ENCODE data around the gene TCEA3. TPM values are rescaled to one million over a fixed set of nuclear protein-coding genes. Genes with fewer than 3 reads are reported as not detected.

The TCEA3 gene
- polyA plus RNA-seq, 1 experiment = 21.0 TPM

GRCh38 chr1:23354245-23354644 lies 70.3 kb downstream of the TCEA3 start:
- H3K27me3 ChIP-seq (ENCODE audit: control insufficient read depth, insufficient read depth, low read length) = no peaks in the 10 kb centered on the region
- POLR2A ChIA-PET = no interaction called here
- no peak overlapping the region for H3K4me3 ChIP-seq (ENCODE audit: low read depth, low read length)
- no peak for TF ChIP-seq CTCF (IDR thresholded peaks at IDR 0.05; ENCODE audit: insufficient read depth, low read depth, low read length)
- no peak for DNase-seq (ENCODE audit: low read depth)
- no peaks in the 10 kb centered on the region for H3K36me3 ChIP-seq (ENCODE audit: control insufficient read depth, insufficient read depth, low read length)
- CTCF ChIA-PET = interaction anchor here (0.9 kb wide), 2 partner anchors 10 to 48 kb away, joined by 3 read pairs; no protein-coding TSS in a partner anchor

- Histone ChIP-seq H3K4me3 (ENCODE audit: low read depth, low read length) (no peak overlapping the region), H3K27me3 (ENCODE audit: control insufficient read depth, insufficient read depth, low read length) (no peaks in the 10 kb centered on the region), H3K36me3 (ENCODE audit: control insufficient read depth, insufficient read depth, low read length) (no peaks in the 10 kb centered on the region)
- ChIA-PET POLR2A (no interaction called here), CTCF (interaction anchor here (0.6 to 1.2 kb wide), 2 partner anchors 16 to 67 kb away, joined by 3 to 4 read pairs; no protein-coding TSS in a partner anchor)
- DNase-seq (ENCODE audit: low read depth) = no peak
- no peak for TF ChIP-seq CTCF (IDR thresholded peaks at IDR 0.05; ENCODE audit: insufficient read depth, low read depth, low read length)
These were observed 72.4 kb downstream of the TCEA3 start for GRCh38 chr1:23352096-23352695.

GRCh38 chr1:23345920-23346319 lies 78.6 kb downstream of the TCEA3 start:
- Histone ChIP-seq H3K4me3 (ENCODE audit: low read depth, low read length) (no peak overlapping the region), H3K36me3 (ENCODE audit: control insufficient read depth, insufficient read depth, low read length) (no peaks in the 10 kb centered on the region), H3K27me3 (ENCODE audit: control insufficient read depth, insufficient read depth, low read length) (no peaks in the 10 kb centered on the region)
- ChIA-PET CTCF (interaction anchor here (1.2 kb wide), 1 partner anchor 58 kb away, joined by 3 read pairs; no protein-coding TSS in a partner anchor), POLR2A (no interaction called here)
- DNase-seq (ENCODE audit: low read depth) = no peak
- no peak for TF ChIP-seq CTCF (IDR thresholded peaks at IDR 0.05; ENCODE audit: insufficient read depth, low read depth, low read length)

- CTCF ChIA-PET = interaction anchor here (0.9 to 1.2 kb wide), 3 partner anchors 21 to 161 kb away, joined by 3 to 6 read pairs (median 5); no protein-coding TSS in a partner anchor
- H3K4me3 ChIP-seq (ENCODE audit: low read depth, low read length) = peak overlapping the region; percentile 36
- POLR2A ChIA-PET = no interaction called here
- TF ChIP-seq CTCF (IDR thresholded peaks at IDR 0.05; ENCODE audit: insufficient read depth, low read depth, low read length) = no peak
- no peaks in the 10 kb centered on the region for H3K27me3 ChIP-seq (ENCODE audit: control insufficient read depth, insufficient read depth, low read length)
- DNase-seq (ENCODE audit: low read depth) = no peak
- H3K36me3 ChIP-seq (ENCODE audit: control insufficient read depth, insufficient read depth, low read length) = no peaks in the 10 kb centered on the region
These were observed 79.5 kb downstream of the TCEA3 start for GRCh38 chr1:23344987-23345472.

GRCh38 chr1:23344111-23344986 lies 80.2 kb downstream of the TCEA3 start, which contains the start of gene HNRNPR:
TSS of gene HNRNPR (minus strand) at chr1:23344284. CDS start at chr1:23341008, 3,276 bp downstream.
- no peaks in the 10 kb centered on the region for H3K27me3 ChIP-seq (ENCODE audit: control insufficient read depth, insufficient read depth, low read length)
- peak; percentile 99 for DNase-seq (ENCODE audit: low read depth)
- TF ChIP-seq CTCF (IDR thresholded peaks at IDR 0.05; ENCODE audit: insufficient read depth, low read depth, low read length) = 0 out of 2 replicates have a peak, but pooled peaks have one; percentile 13
- H3K4me3 ChIP-seq (ENCODE audit: low read depth, low read length) = peak within 1 kb of the TSS; percentile 76
- H3K36me3 ChIP-seq (ENCODE audit: control insufficient read depth, insufficient read depth, low read length) = no peaks in the 10 kb centered on the region
- POLR2A ChIA-PET = interaction anchor here (0.6 to 1.0 kb wide), 8 partner anchors 24 to 140 kb away, joined by 3 to 15 read pairs (median 4); partner anchors contain the start of genes ASAP3 and ZNF436
- CTCF ChIA-PET = interaction anchor here (0.6 to 1.2 kb wide), 5 partner anchors 22 to 244 kb away, joined by 3 to 7 read pairs (median 5); no protein-coding TSS in a partner anchor

Measured in BJ (cell line).